ENCODE results near the gene WDR91. TPM values are rescaled to one million over a fixed set of nuclear protein-coding genes. Genes with fewer than 3 reads are reported as not detected.

The WDR91 gene
- total RNA-seq: 6.2 and 6.7 TPM in 2 replicates

GRCh38 chr7:135211179-135211945, at the start of gene WDR91:
Gene WDR91, minus strand, starts transcription at chr7:135211526. Its CDS starts 24 bp downstream, at chr7:135211502.

GRCh38 chr7:135233570-135233969, 22.2 kb upstream of the WDR91 start, which contains the start of gene STRA8:
Gene STRA8, plus strand, starts transcription at chr7:135233838. Its CDS starts 6,687 bp downstream, at chr7:135240525.

GRCh38 chr7:135170274-135170997, 40.9 kb downstream of the WDR91 start, which contains the start of gene CYREN:
Gene CYREN, minus strand, starts transcription at chr7:135170707. Its CDS starts 1,785 bp downstream, at chr7:135168922.

GRCh38 chr7:135147899-135148721, 63.2 kb downstream of the WDR91 start, which contains the start of gene TMEM140:
Gene TMEM140, plus strand, starts transcription at chr7:135148072. Its CDS starts 16,370 bp downstream, at chr7:135164442.

Other genes with a start within 250 kb of the WDR91 start
- 0.96 and 2.5 TPM in 2 replicates for gene AGBL3, start 225.0 kb downstream of the WDR91 start, total RNA-seq
- gene TMEM140, start 63.5 kb downstream of the WDR91 start, total RNA-seq: 5.0 and 18.6 TPM in 2 replicates
- gene CYREN, start 40.8 kb downstream of the WDR91 start, total RNA-seq: 27.9 and 40.5 TPM in 2 replicates
- gene STRA8, start 22.3 kb upstream of the WDR91 start, total RNA-seq: not detected in 2 replicates

Measured in regular cardiac myocyte (primary cell).